HG03571 (cell line): ENCODE measurements around the gene COPS7A.
A peak's percentile ranks its signal among the peaks of the same experiment; 100 is the strongest.

ENCODE experiments used
- ATAC-seq: cut with Tn5 transposase; IDR thresholded peaks from one replicate; pipeline ENCODE4 v1.9.1; 2021; ENCODE audit not compliant: unreplicated experiment

Gene COPS7A

GRCh38 chr12:6750506-6750905 lies 26.7 kb downstream of the COPS7A start:
- no peak for ATAC-seq

DNA sequence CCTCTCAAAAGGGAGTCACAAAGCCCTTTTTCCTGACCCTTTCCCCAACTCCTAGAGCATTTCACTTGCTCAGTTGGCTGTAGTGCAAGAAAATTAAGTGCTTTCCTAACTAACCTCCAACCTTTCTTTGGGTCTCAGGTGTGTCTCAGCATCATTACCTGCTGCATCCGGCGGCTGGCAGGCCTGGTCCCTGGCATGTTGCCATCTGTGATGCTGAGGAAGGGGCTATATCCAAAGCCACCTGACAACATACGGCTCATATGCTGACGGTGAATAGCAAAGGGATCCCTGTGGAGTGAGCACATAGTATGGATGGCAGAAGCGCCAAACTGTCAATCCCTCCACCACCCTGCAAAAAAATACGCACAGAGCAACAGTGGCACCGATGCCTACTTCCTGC lies 27.9 kb downstream of the COPS7A start:
- ATAC-seq, result no peak

GRCh38 chr12:6752167-6752920 lies 28.5 kb downstream of the COPS7A start:
- peak; percentile 2 for ATAC-seq

GRCh38 chr12:6752921-6753771 lies 29.3 kb downstream of the COPS7A start, which contains the start of gene MLF2:
Gene MLF2, minus strand, starts transcription at chr12:6753141. Its CDS starts 807 bp downstream, at chr12:6752334.
- ATAC-seq, result peak; percentile 84

DNA sequence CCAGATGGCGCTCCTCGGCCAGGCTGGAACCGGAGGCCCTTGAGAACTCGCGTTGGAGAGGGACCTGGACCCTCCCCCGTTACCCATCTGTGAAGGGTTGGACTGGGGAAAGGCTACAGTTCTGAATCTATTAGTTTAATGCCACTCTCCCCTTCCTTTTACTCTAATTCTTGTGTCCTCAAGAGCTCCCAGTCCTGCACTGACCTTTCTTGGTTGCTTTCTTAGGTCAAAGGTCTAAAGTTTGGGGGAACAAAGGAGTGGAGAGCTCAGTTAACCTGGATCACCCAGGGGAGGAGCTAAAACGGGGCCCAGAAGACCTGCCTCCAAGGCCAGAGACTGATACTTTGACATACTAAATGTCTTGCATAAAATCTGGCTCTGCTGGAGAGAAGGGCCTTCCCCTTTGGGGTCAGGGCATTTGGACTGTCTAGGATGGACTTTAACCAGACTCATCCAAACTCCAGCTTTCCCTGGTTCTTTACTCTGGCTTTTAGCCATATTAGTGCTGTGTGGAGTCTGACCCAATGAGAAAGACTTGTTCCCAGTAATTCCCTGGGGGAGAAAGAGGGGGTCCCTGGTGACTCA lies 30.0 kb downstream of the COPS7A start:
- no peak for ATAC-seq

- no peak for ATAC-seq
Observed at GRCh38 chr12:6754411-6754810, 30.6 kb downstream of the COPS7A start.

DNA sequence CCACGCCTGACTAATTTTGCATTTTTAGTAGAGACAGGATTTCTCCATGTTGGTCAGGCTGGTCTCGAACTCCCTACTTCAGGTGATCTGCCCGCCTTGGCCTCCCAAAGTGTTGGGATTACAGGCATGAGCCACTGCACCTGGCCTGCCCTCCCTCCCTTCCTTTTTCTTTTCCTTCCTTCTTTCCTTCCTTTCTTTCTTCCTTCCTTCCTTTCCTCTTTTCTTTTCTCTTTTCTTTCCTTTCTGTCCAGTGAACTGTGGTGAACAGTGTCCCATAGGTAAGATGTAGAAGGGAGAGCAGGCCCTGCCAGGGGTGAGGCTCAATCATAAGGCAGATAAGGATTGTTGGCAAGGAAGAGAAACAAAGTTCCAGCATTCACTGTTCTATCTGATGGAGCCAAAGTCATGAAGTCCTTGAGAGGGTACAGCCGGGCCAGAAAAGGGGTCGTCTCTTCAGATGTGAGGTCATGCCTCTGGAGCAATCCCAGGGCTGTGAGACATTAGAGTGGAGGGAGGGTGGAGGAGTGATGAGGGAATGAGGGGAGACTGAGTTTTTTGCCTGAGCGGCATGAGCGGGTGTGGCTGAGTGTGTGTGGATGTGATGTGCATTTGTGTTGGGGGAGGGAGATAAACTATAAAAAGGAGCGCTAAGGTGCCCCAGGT lies 33.3 kb downstream of the COPS7A start:
- no peak for ATAC-seq

DNA sequence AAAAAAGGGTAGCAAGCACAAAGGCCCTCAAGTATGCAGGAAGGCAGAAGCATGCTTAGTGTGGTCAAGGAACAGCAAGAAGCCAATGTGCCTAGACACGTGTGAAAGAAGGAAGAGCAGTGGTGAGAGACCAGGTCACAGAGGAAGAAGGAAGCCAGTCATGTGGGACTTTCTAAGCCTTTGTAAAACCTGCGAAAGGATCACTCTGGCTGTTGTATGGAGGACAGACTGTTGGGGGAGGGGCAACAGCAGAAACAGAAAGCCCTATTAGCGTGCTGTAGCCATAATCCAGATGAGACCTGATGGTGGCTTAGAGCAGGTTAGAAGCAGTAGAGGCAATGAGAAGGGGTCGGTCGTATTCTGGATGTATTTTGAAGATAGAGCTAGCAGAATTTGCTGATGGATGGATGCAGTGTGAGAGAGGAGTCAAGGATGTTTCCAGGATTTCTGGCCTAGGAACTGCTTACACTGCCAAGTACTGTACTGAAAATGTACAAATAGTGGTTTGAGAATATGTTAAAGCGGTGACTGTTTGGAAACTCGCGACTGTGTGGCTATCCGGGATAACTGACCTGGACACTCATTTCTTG lies 34.8 kb downstream of the COPS7A start:
- ATAC-seq, result no peak

DNA sequence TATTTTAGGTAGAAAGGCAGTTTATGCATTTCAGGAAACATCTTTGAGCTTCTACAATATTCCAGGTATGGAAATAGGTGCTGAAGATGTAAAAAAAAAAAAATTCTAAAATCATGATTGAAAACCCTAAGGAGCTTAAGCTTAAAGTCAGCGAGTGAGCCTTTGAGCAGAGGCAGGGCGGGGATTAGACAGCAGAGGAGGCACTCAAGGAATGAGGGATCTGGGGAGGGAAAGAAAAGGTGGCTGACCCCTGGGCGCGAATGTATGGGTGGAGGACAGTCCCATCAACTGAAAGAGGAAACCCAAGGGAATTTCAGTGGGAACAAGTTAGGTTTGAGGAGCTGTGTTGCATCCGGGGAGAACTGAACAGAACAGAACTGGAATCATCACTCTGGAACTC lies 35.9 kb downstream of the COPS7A start:
- no peak for ATAC-seq

GRCh38 chr12:6763380-6763779 lies 39.5 kb downstream of the COPS7A start:
- no peak for ATAC-seq

GRCh38 chr12:6764011-6764828 lies 40.4 kb downstream of the COPS7A start:
- ATAC-seq, result peak; percentile 63

DNA sequence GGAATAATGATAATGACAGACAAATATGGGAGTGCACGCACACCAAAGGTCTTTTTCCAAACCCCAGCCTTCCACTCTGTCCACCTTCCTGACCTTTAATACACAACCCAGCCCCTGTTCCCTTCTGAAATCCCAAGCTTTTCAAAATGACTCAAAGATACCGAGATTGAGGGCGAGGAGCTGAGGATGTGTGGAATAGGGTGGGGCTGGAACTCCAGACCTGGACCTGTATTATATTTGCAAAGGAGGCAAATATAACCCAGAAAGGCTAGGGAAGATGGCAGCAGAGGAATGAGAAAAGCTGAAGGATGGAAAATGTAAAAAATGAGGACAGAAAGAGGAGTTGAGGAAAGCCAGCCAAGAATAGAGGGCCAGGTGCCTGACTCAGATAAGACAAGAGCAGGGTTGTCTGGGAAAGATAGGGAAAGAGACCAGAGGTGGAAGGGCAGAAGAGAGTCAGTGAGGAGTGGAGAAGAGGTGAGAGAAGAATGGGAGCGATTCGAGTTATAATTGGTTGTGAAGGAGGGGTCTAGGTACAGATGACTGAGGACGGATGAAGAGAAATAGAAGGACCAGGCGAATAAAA lies 41.3 kb downstream of the COPS7A start:
- ATAC-seq, result no peak

DNA sequence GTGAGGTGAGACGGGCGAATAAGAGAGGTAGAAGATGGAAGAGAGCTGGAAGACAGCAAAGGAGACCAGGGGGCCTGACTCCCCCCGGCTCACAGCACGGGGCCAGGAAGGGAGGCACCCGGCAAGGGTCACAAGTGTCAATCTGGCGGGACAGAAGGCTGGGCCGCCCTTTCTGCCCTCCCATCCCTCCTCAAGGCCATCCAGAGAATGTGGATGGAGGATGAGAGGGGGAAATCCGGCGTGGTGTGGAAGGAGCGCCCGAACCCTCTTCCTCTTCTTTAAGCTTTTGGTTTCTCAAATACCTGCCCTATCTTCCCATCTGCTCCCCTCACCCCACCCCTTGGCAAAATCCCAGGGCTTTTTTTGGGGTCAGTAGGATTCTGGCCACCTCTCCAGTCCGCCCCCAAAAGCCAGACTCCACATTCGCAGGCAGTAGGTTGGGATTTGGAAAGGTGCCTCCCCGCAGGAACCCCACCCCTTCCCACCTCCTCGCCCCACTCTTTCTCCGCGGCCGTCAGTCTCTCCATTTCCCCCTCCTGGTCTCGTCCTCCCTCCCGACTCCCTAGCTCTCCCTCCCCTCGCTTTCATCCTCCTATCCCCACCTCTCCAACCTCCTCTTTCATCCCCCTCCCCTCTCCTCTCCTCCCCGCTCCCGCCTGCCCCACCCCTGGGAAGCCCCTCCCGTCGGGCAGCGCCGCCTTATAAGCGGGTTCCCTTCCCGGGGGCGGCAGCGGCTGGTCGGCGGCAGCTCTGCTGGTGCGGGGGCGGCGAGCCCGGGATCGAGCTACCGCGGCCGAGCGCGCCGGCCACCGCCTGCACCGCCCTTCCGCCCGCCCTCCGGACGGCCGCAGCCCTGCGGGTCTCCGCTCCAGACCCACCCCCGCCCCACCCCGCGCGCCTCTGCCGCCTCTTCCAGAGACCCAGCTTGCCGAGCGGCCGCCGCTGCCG lies 42.1 kb downstream of the COPS7A start, which contains the start of gene PTMS:
Gene PTMS, plus strand, starts transcription at position 730 of the 948 bp plus-strand sequence. CDS start 343 bp downstream, outside the sequence.
- peak; percentile 9 for ATAC-seq

- peak; percentile 45 for ATAC-seq
Observed at GRCh38 chr12:6766651-6767349, 43.0 kb downstream of the COPS7A start.

DNA sequence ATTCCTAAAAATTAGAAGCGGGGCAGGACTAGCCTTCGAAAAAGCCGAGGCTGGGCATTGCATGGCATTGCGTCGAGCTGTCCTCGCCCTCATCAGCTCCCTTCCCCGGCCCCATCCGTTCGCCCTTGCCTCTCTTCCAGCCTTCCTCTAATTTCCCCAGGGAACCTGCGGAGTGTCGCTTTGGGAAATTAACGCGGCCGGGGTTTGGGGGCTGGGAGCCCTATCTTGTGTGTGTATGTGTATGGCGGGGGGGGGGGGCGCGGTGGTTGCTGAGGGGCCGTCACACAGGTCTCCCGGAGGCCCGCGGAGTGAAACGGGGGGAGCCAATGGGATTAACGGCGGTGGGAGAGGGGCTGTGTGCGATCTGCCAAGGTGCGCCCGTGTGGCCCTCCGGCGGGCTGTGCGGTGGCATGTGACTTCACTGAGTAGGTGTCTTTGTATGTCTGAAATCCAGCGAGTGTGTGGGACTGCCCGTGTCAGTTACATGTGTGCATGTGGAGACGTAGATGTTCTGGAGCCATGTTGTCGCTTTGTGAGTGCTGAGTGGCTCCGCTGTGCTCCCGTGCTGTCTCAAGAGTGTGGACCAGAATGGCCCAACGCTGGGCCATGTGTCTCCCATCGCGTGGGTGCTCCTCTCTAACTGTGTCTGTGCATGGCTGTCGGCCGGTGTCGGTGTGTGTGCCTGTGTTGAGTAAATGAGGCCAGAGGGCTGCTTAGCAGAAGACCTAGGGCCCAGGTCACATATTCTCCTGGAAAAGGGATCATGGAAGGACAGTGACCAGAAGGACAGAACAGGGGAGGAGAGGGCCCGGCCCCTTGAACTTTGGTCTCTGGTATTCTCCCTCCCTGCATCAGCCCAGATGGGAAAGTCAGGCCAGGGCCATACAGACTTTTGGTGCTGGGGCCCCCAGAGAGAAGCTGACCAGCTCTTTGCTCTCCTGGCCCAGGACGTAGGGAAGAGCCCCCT lies 43.8 kb downstream of the COPS7A start:
- no peak for ATAC-seq

DNA sequence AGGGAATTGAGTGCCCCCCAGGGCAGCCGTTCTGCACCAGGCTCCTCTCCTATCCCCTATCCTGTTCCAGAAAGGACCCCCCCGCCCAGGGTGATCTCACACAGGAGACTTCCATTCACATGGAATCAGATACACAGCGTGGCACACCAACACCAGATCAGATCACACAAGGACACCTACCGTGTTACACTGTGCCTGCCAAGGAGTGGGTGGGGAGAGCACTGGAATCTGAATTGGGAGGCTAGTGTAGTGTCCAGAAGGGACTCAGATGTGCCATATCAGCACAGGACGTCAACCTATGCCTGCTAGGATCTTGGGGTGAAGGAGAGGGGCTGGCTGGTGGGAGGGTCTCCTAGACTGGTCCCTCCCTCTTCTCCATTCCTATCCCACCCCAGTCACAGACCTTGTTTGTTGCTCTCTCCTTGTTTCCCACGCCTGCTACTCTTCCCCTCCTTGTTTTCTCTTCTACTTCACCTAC lies 44.6 kb downstream of the COPS7A start:
- no peak for ATAC-seq
